K562 (cell line): ENCODE results near the gene C9. TPM values are rescaled to one million over a fixed set of nuclear protein-coding genes. Genes with fewer than 3 reads are reported as not detected.

Experiments
- ATAC-seq: fragments of 200-7000 bp; cut with Tn5 transposase; 3 replicates; pipeline ENCODE4 v1.9.1; 2020; ENCODE audit warnings: moderate library complexity
- BruUV-seq: library from RNA; stranded (reverse); fragments of 400-500 nt; replicated peaks from 2 replicates; lab custom pipeline; 2021; lab: Mats Ljungman, UMichigan
- CTCF ChIA-PET: fragments of 300-600 bp; formaldehyde crosslinking; extraction: SDS; loops from one replicate; lab custom pipeline; 2021; ENCODE audit warnings: low intra/inter-chr PET ratio; lab: Yijun Ruan, JAX
- POLR2A ChIA-PET: fragments of 300-600, 350-650 bp; sonication (Branson Sonifier 250); formaldehyde crosslinking; extraction: SDS; loops from one replicate; lab custom pipeline; 2021; ENCODE audit warnings: antibody characterized with exemption, inconsistent platforms; lab: Yijun Ruan, JAX
- DNase-seq, 4 experiments: peaks; one replicate each; pipeline versions ENCODE4 v3.0.0 to v3.0.0-alpha.2; 2011 to 2018; ENCODE audit warnings: low spot score in 3 of 4, mixed read lengths in 3 of 4; ENCODE audit errors: extremely low read depth in 1 of 4
- FAIRE-seq: peaks from 2 replicates; lab custom pipeline; 2011; peaks lifted over from hg19 to GRCh38; lab: Jason Lieb, UNC
- H2AFZ ChIP-seq: 2 replicates; pipeline ENCODE4 v1.6.0; 2011; ENCODE audit warnings: low read depth, low read length, control low read depth, inconsistent platforms
- H3K27ac ChIP-seq: fragments of 200-600 bp; 3 replicates; pipeline ENCODE4 v1.8.0; 2011; ENCODE audit warnings: low read depth, mild to moderate bottlenecking, control low read depth, inconsistent platforms, low read length, moderate library complexity, mixed read lengths; ENCODE audit errors: extremely low read depth
- H3K27me3 ChIP-seq, 2 experiments: fragments of 300-600 bp in 1 of 2; 2 replicates in 1 of 2; 3 replicates in 1 of 2; pipeline versions ENCODE4 v1.6.0 to v1.8.0; 2011; ENCODE audit warnings: inconsistent platforms in 2 of 2, low read length in 2 of 2, mild to moderate bottlenecking in 1 of 2, mixed read lengths in 1 of 2, moderate library complexity in 1 of 2; ENCODE audit not compliant: control insufficient read depth in 2 of 2, insufficient read depth in 2 of 2
- H3K36me3 ChIP-seq: fragments of 300-600 bp; 3 replicates; pipeline ENCODE4 v1.8.0; 2011; ENCODE audit warnings: mild to moderate bottlenecking, low read length, inconsistent platforms; ENCODE audit not compliant: control insufficient read depth, insufficient read depth
- H3K4me1 ChIP-seq, 2 experiments: fragments of 200-600 bp in 1 of 2; replicated peaks in 1 of 2; 2 replicates in 1 of 2; 3 replicates in 1 of 2; pipeline versions ENCODE4 v1.5.1 to v1.8.0; 2011; ENCODE audit warnings: inconsistent platforms in 2 of 2, low read length in 2 of 2, mild to moderate bottlenecking in 1 of 2, mixed read lengths in 1 of 2, moderate library complexity in 1 of 2; ENCODE audit not compliant: control insufficient read depth in 2 of 2, insufficient read depth in 2 of 2
- H3K4me2 ChIP-seq: 2 replicates; pipeline ENCODE4 v1.6.1; 2011; ENCODE audit warnings: low read length, control low read depth, inconsistent platforms, mixed read lengths; ENCODE audit not compliant: insufficient read depth
- H3K4me3 ChIP-seq: fragments of 200-600 bp; sonication (generic), shearing (Covaris generic); 2 replicates; pipeline ENCODE4 v1.5.1; 2016; ENCODE audit warnings: control low read depth, inconsistent platforms
- H3K79me2 ChIP-seq: fragments of 200-600 bp; 3 replicates; pipeline ENCODE4 v1.8.0; 2011; ENCODE audit warnings: low read length, inconsistent platforms; ENCODE audit not compliant: control insufficient read depth, insufficient read depth
- H3K9ac ChIP-seq, 2 experiments: 2 replicates each; pipeline versions ENCODE4 v1.6.0 to v1.6.1; 2011; ENCODE audit warnings: low read depth in 2 of 2, low read length in 2 of 2, control low read depth in 1 of 2, inconsistent platforms in 1 of 2, mild to moderate bottlenecking in 1 of 2, mixed read lengths in 1 of 2; ENCODE audit not compliant: insufficient read depth in 1 of 2
- H3K9me1 ChIP-seq: one replicate; pipeline ENCODE4 v1.6.0; 2011; ENCODE audit warnings: inconsistent platforms, mild to moderate bottlenecking, low read length, moderate library complexity; ENCODE audit not compliant: control insufficient read depth, insufficient read depth
- H3K9me3 ChIP-seq: replicated peaks from 2 replicates; pipeline ENCODE4 v1.5.1; 2011; ENCODE audit warnings: low read depth, low read length, inconsistent platforms; ENCODE audit not compliant: control insufficient read depth, insufficient read depth
- H4K20me1 ChIP-seq: replicated peaks from 2 replicates; pipeline ENCODE4 v1.6.1; 2011; ENCODE audit warnings: low read length, inconsistent platforms, mixed read lengths; ENCODE audit not compliant: control insufficient read depth, insufficient read depth
- MBD2 ChIP-seq: sonication (generic); IDR thresholded peaks from 2 replicates; pipeline ENCODE4 v1.6.1; 2016; ENCODE audit warnings: low read depth, borderline replicate concordance
- MEF2A ChIP-seq: IDR thresholded peaks from 2 replicates; pipeline ENCODE4 v1.6.1; 2011; ENCODE audit warnings: low read depth, mild to moderate bottlenecking, low read length, moderate library complexity; ENCODE audit not compliant: control insufficient read depth
- PHTF2 ChIP-seq: fragments of 250-450 bp; sonication (Bioruptor Pico); IDR thresholded peaks from 2 replicates; pipeline ENCODE4 v1.5.0; 2021; ENCODE audit warnings: mild to moderate bottlenecking
- ZNF212 ChIP-seq: fragments of 450-650 bp; formaldehyde crosslinking; IDR thresholded peaks from 2 replicates; pipeline ENCODE4 v1.4.0; 2020; ENCODE audit warnings: mild to moderate bottlenecking
- ZNF445 ChIP-seq: fragments of 250-450 bp; sonication (Bioruptor Pico); IDR thresholded peaks from 2 replicates; pipeline ENCODE4 v1.4.0; 2020; ENCODE audit warnings: low read depth, mild to moderate bottlenecking, moderate library complexity
- WGBS: fragments of 100-300 bp; shearing (Covaris generic); methylation state at CpG from one replicate; pipeline ENCODE4 v1.1.6; 2016; ENCODE audit warnings: low coverage, mixed read lengths; ENCODE audit not compliant: insufficient coverage; ENCODE audit errors: missing lambda C conversion rate; 5-methylcytosine and 5-hydroxymethylcytosine counted together
- in situ Hi-C: fragments of 300-500 bp; cut with MboI; formaldehyde crosslinking; loops from 4 replicates; pipeline ENCODE4 v1.15.0; 2018; ENCODE audit warnings: inconsistent platforms, mixed read lengths
- intact Hi-C: fragments of 100-400 bp; cut with micrococcal nuclease; formaldehyde crosslinking; loops from 2 replicates; pipeline ENCODE4 v1.14.2; 2022
- polyA plus RNA-seq, 8 experiments: library from polyadenylated mRNA; depleted of rRNA in 4 of 8; stranded (reverse) in 5 of 8; unstranded in 3 of 8; fragments of >200 nt; fragmentation: Nextera tagmentation in 2 of 8; fragmentation: Illumina TruSeq in 1 of 8; extraction: Ambion mirVana in 2 of 8; extraction: Trizol in 1 of 8; gene quantifications; 2 replicates each; pipeline versions ENCODE4 v1.2.1 to v1.2.3, GENCODE V29; 2011 to 2014; ENCODE audit warnings: inconsistent platforms in 1 of 8, missing spikeins in 1 of 8
- total RNA-seq, 7 experiments: library from RNA; depleted of rRNA in 6 of 7; stranded (reverse); fragments of >200 nt in 6 of 7; fragmentation: Illumina TruSeq in 2 of 7; extraction: Trizol in 2 of 7; gene quantifications; 2 replicates each; pipeline versions ENCODE4 v1.2.1 to v1.2.3, GENCODE V29; 2011 to 2021; ENCODE audit warnings: low replicate concordance in 1 of 7
- TF ChIP-seq, protein P1 (sequence below): fragments of 250-450 bp; sonication (Bioruptor Pico); IDR thresholded peaks from 2 replicates; pipeline ENCODE4 v1.5.0; 2021; ENCODE audit warnings: mild to moderate bottlenecking, moderate library complexity
- TF ChIP-seq, protein P2 (sequence below): fragments of 250-450 bp; sonication (Bioruptor Pico); IDR thresholded peaks from 2 replicates; pipeline ENCODE4 v1.8.0; 2021; ENCODE audit warnings: borderline replicate concordance, mild to moderate bottlenecking, moderate library complexity; ENCODE audit not compliant: poor library complexity, severe bottlenecking

The C9 gene
- total and polyA plus RNA-seq, 9 of the 15 experiments (the other 6 are each of a cell fraction or from before 2014, with no cell fraction given), result 0.08 to 0.38 TPM; not detected in 7

DNA sequence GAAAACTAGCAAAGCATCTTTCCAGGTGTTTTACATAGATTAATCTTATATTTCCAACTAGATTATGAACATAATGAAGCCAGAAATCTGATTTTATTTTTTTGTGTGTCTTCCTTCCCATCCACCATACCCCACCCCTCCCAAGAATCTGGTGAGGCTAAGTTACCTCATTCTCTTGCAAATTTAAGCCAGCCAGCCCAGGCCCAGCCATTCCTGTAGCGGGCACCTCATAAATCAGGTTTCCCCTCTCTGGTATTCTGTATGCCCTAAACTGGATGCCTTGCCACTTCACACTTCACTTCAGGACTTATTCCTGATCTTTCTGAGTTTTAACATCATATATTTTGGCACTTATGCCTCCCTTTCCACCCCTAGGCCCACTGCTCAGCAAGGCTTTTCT is 21.8 kb downstream of the C9 start (continued):
- TF ChIP-seq, protein P1, sequence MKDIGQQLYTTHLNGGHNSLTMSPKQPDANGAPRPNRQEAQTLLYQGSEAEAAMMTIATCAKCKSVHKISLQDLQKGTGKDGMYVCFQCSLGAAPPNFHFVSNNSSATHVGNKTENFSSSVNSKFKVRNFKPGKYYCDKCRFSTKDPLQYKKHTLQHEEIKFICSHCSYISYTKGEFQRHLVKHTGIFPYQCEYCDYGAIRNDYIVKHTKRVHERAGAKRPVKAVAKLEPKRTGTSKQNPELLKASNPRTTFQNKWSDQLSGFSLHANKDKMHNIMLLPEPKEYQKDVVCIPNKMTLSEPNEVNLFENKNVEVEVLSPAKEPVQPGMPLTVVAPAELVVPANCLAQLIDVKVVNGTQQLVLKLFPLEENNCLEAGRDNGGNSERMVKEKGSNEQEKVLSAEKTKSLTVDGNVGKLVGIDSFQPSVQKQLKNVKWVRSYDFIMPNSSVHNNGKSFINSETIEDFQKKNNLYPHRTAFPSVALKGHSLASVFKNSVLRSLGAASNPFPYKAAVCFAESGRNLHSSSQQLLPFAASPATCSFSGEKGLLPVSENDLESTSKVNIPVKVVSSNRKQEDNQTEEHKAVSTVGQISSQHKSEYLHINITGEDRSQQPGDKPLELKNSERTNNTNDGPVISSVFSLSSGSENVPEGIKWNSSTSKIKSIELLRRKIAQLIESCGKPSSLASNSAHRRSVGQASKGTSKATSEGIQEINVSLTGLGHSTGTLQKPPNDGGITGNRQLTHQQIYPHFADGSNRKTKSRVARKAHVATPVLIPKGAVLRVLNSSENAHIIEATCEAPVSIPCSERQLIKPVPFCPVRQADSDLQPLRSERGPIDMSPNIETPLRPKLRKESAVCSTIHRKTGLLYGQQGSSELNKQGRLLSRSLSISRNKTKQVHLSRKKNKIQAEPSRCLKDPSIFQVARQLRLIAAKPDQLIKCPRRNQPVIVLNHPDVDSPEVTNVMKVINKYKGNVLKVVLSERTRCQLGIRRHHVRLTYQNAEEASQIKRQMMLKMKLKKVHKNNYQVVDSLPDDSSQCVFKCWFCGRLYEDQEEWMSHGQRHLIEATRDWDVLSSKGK (CRISPR knock-in tag), result no peak
- TF ChIP-seq ZNF445 (CRISPR knock-in tag) (no peak), MBD2 (no peak), ZNF212 (CRISPR knock-in tag) (no peak)

DNA sequence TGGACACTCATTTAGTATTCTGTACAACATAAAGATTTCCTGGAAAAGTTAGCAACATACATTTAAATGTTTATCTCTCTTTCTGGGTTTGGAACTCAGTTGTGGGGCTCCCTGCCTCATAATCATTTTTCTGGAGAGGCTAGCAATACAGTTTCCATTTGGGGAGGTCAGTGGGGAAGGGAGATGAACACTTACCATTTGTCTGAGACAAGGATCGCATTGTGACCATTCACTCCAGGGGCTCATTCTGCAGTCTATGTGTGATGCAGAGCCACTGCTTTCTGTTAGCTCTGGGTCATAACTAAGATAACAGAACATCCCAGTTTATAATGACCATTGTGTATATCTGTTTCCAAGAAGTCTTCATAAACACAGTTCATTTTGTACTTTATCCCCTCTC is 22.4 kb downstream of the C9 start:
- POLR2A ChIA-PET, result no interaction called here
- Histone ChIP-seq H3K9ac (no peak overlapping the region), H3K4me1 (no peaks in the 10 kb centered on the region), H4K20me1 (no peaks in the 10 kb centered on the region), H3K9me3 (no peaks in the 10 kb centered on the region), H2AFZ (no peak overlapping the region), H3K36me3 (no peaks in the 10 kb centered on the region), H3K27me3 (peaks cover 0 to 4% of the 10 kb centered on the region in 2 experiments; a peak in 2 of 5 replicates), H3K79me2 (no peaks in the 10 kb centered on the region), H3K4me3 (no peak overlapping the region), H3K4me2 (no peak overlapping the region), H3K27ac (no peak overlapping the region), H3K9me1 (no peaks in the 10 kb centered on the region)
- CTCF ChIA-PET, result no interaction called here
- in situ Hi-C loops, result no loop called here
- FAIRE-seq (no peak), ATAC-seq (no peak), DNase-seq (no peak)
- intact Hi-C loops, result no loop called here
- no peak for TF ChIP-seq MEF2A
- TF ChIP-seq PHTF2 (CRISPR knock-in tag), result no peak
- TF ChIP-seq, protein P2, sequence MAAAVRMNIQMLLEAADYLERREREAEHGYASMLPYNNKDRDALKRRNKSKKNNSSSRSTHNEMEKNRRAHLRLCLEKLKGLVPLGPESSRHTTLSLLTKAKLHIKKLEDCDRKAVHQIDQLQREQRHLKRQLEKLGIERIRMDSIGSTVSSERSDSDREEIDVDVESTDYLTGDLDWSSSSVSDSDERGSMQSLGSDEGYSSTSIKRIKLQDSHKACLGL, result no peak
- WGBS, result 25% methylated on average over 1 of the region's 1 CpG
- no TSS peak for BruUV-seq
